RWPE2 (cell line): Measurements from ENCODE around the gene CES2.
"Not testable (repeated sequence)": the region's sequence is repeated elsewhere in the genome, so short reads cannot be mapped to it uniquely, and the experiment has no call there.

Experiments used
- ATAC-seq: fragments of 200-7000 bp; cut with Tn5 transposase; 3 replicates; pipeline ENCODE4 v1.9.1; 2021; ENCODE audit warnings: low read depth
- DNase-seq: peaks from one replicate; pipeline ENCODE4 v3.0.0-alpha.2; 2020; ENCODE audit warnings: low spot score
- H3K27ac ChIP-seq: fragments of 450-650 bp; 2 replicates; pipeline ENCODE4 v1.5.1; 2017; ENCODE audit warnings: mild to moderate bottlenecking; ENCODE audit not compliant: poor library complexity, severe bottlenecking
- H3K27me3 ChIP-seq: fragments of 250-450 bp; sonication (Bioruptor Pico); 2 replicates; pipeline ENCODE4 v1.5.1; 2021; ENCODE audit warnings: mild to moderate bottlenecking, moderate library complexity; ENCODE audit not compliant: insufficient read depth, poor library complexity, severe bottlenecking
- H3K36me3 ChIP-seq: fragments of 250-450 bp; sonication (Bioruptor Pico); 2 replicates; pipeline ENCODE4 v1.5.1; 2020; ENCODE audit warnings: low read depth, mild to moderate bottlenecking, moderate library complexity
- H3K4me1 ChIP-seq: fragments of 250-450 bp; sonication (Bioruptor Pico); 2 replicates; pipeline ENCODE4 v1.5.1; 2021; ENCODE audit warnings: mild to moderate bottlenecking, moderate library complexity; ENCODE audit not compliant: insufficient read depth, poor library complexity, severe bottlenecking
- H3K4me3 ChIP-seq: fragments of 250-450 bp; sonication (Bioruptor Pico); 2 replicates; pipeline ENCODE4 v1.5.1; 2021; ENCODE audit warnings: mild to moderate bottlenecking, moderate library complexity; ENCODE audit not compliant: severe bottlenecking
- H3K9me3 ChIP-seq: fragments of 250-450 bp; sonication (Bioruptor Pico); 2 replicates; pipeline ENCODE4 v1.5.1; 2021; ENCODE audit warnings: mild to moderate bottlenecking, moderate library complexity; ENCODE audit not compliant: severe bottlenecking
- CTCF ChIP-seq: fragments of 450-650 bp; IDR thresholded peaks from one replicate; pipeline ENCODE4 v1.5.1; 2017; ENCODE audit warnings: mild to moderate bottlenecking, moderate library complexity; ENCODE audit not compliant: poor library complexity, severe bottlenecking

The CES2 gene

GRCh38 chr16:66954097-66954659 lies 18.9 kb downstream of the CES2 start:
- no peak for DNase-seq
- H3K4me3 ChIP-seq: no peak overlapping the region
- ATAC-seq: peak; percentile 83

GRCh38 chr16:66955363-66956153 lies 20.2 kb downstream of the CES2 start:
- ATAC-seq, H3K27ac ChIP-seq: not testable (repeated sequence)
- H3K4me1 ChIP-seq: peaks cover 12% of the 10 kb centered on the region

More at GRCh38 chr16:66954097-66954659, 18.9 kb downstream of the CES2 start:
- Histone ChIP-seq H3K9me3 (no peaks in the 10 kb centered on the region), H3K27me3 (no peaks in the 10 kb centered on the region), H3K27ac (peak overlapping the region; percentile 36), H3K36me3 (no peaks in the 10 kb centered on the region), H3K4me1 (peaks cover 12% of the 10 kb centered on the region)
- TF ChIP-seq CTCF: peak; percentile 93

GRCh38 chr16:66956154-66956457 lies 20.8 kb downstream of the CES2 start:
- H3K4me3 ChIP-seq, H3K9me3 ChIP-seq, H3K27ac ChIP-seq, H3K36me3 ChIP-seq, ATAC-seq, DNase-seq, H3K27me3 ChIP-seq: not testable (repeated sequence)
- peaks cover 12% of the 10 kb centered on the region for H3K4me1 ChIP-seq

More at GRCh38 chr16:66955363-66956153, 20.2 kb downstream of the CES2 start:
- not testable (repeated sequence) for H3K36me3 ChIP-seq, H3K9me3 ChIP-seq, DNase-seq, H3K27me3 ChIP-seq, H3K4me3 ChIP-seq

GRCh38 chr16:66958857-66959703 lies 23.8 kb downstream of the CES2 start:
- Histone ChIP-seq H3K27ac (no peak overlapping the region), H3K27me3 (no peaks in the 10 kb centered on the region), H3K9me3 (no peaks in the 10 kb centered on the region), H3K36me3 (no peaks in the 10 kb centered on the region), H3K4me1 (no peaks in the 10 kb centered on the region), H3K4me3 (no peak overlapping the region)
- TF ChIP-seq CTCF: no peak
- no peak for DNase-seq
- no peak for ATAC-seq

GRCh38 chr16:66959704-66960161 lies 24.4 kb downstream of the CES2 start:
- Histone ChIP-seq H3K4me1 (no peaks in the 10 kb centered on the region), H3K27ac (no peak overlapping the region)
- no peak for ATAC-seq

More at GRCh38 chr16:66959704-66960161, 24.4 kb downstream of the CES2 start:
- Histone ChIP-seq H3K27me3 (no peaks in the 10 kb centered on the region), H3K9me3 (no peaks in the 10 kb centered on the region), H3K4me3 (no peak overlapping the region), H3K36me3 (no peaks in the 10 kb centered on the region)
- no peak for DNase-seq
- TF ChIP-seq CTCF: no peak
